Mammary epithelial cell (primary cell): Measurements from ENCODE around the gene MSI2.

Experiments
- EZH2 ChIP-seq: IDR thresholded peaks from 2 replicates; pipeline ENCODE4 v1.6.1; 2012; ENCODE audit warnings: low read length, inconsistent platforms, borderline replicate concordance
- TF ChIP-seq, protein P1 (sequence below), 2 donors: IDR thresholded peaks in 1 of 2; conservative IDR thresholded peaks in 1 of 2; 2 replicates each; pipeline ENCODE4 v1.5.1; 2011 to 2012; ENCODE audit warnings: inconsistent platforms in 2 of 2, low read length in 2 of 2, mild to moderate bottlenecking in 2 of 2, control low read depth in 1 of 2, low read depth in 1 of 2; ENCODE audit not compliant: insufficient read depth in 1 of 2; ENCODE audit errors: extremely low read depth in 1 of 2

GRCh38 chr17:57636274-57636673 lies 380.0 kb downstream of the MSI2 start:
- no peak for TF ChIP-seq EZH2
- TF ChIP-seq, protein P1, sequence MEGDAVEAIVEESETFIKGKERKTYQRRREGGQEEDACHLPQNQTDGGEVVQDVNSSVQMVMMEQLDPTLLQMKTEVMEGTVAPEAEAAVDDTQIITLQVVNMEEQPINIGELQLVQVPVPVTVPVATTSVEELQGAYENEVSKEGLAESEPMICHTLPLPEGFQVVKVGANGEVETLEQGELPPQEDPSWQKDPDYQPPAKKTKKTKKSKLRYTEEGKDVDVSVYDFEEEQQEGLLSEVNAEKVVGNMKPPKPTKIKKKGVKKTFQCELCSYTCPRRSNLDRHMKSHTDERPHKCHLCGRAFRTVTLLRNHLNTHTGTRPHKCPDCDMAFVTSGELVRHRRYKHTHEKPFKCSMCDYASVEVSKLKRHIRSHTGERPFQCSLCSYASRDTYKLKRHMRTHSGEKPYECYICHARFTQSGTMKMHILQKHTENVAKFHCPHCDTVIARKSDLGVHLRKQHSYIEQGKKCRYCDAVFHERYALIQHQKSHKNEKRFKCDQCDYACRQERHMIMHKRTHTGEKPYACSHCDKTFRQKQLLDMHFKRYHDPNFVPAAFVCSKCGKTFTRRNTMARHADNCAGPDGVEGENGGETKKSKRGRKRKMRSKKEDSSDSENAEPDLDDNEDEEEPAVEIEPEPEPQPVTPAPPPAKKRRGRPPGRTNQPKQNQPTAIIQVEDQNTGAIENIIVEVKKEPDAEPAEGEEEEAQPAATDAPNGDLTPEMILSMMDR (conservative IDR thresholded peaks at IDR 0.05 in 1 of 2, IDR thresholded peaks at IDR 0.05 in 1 of 2; ENCODE audit: extremely low read depth in 1 of 2, insufficient read depth in 1 of 2, low read depth in 1 of 2, low read length in 2 of 2), result no peak
